Activated CD8-positive, alpha-beta T cell treated with anti-CD3 and anti-CD28 coated beads for 36 hours (primary cell): ENCODE measurements around the gene TTC24. TPM values are rescaled to one million over a fixed set of nuclear protein-coding genes. Genes with fewer than 3 reads are reported as not detected.

Source experiments
- ATAC-seq: fragments of 200-7000 bp; cut with Tn5 transposase; one replicate; pipeline ENCODE4 v1.10.0; 2021; ENCODE audit warnings: mild to moderate bottlenecking, moderate library complexity
- CTCF ChIA-PET: fragments of 350-600 bp; sonication (Branson Sonifier 250); formaldehyde crosslinking; loops from one replicate; lab custom pipeline; 2021; ENCODE audit warnings: antibody characterized with exemption; lab: Charles Lee
- POLR2A ChIA-PET: fragments of 350-600 bp; sonication (Branson Sonifier 250); formaldehyde crosslinking; loops from one replicate; lab custom pipeline; 2021; ENCODE audit warnings: antibody characterized with exemption; lab: Charles Lee
- DNase-seq: peaks from one replicate; pipeline ENCODE4 v3.0.0-alpha.2; 2020
- H3K27ac Mint-ChIP-seq: one replicate; pipeline ENCODE4 v1.8.0; 2021; ENCODE audit warnings: mild to moderate bottlenecking, mixed read lengths
- H3K27me3 Mint-ChIP-seq: one replicate; pipeline ENCODE4 v1.8.0; 2021; ENCODE audit warnings: mixed read lengths
- H3K36me3 Mint-ChIP-seq: one replicate; pipeline ENCODE4 v1.8.0; 2021; ENCODE audit warnings: low read depth, mixed read lengths
- H3K4me1 Mint-ChIP-seq: one replicate; pipeline ENCODE4 v1.8.0; 2021; ENCODE audit warnings: low read depth, mixed read lengths
- H3K4me3 Mint-ChIP-seq: one replicate; pipeline ENCODE4 v1.8.0; 2021; ENCODE audit warnings: mild to moderate bottlenecking, moderate library complexity, mixed read lengths
- H3K9me3 Mint-ChIP-seq: one replicate; pipeline ENCODE4 v1.8.0; 2021; ENCODE audit warnings: mixed read lengths
- intact Hi-C: fragments of 100-400 bp; cut with micrococcal nuclease; formaldehyde crosslinking; loops from one replicate; pipeline ENCODE4 v1.10.0; 2022
- total RNA-seq, 2 experiments: library from RNA; stranded (reverse); gene quantifications; one replicate each; pipeline ENCODE4 v1.2.3, GENCODE V29; 2021
- TF ChIP-seq, protein P1 (sequence below): fragments of 200-600 bp; IDR thresholded peaks from one replicate; pipeline ENCODE4 v1.8.0; 2022; ENCODE audit warnings: antibody characterized with exemption, mild to moderate bottlenecking

TTC24 gene
- total RNA-seq, 2 experiments from 2014 or later, result 19.8 to 20.2 TPM

DNA sequence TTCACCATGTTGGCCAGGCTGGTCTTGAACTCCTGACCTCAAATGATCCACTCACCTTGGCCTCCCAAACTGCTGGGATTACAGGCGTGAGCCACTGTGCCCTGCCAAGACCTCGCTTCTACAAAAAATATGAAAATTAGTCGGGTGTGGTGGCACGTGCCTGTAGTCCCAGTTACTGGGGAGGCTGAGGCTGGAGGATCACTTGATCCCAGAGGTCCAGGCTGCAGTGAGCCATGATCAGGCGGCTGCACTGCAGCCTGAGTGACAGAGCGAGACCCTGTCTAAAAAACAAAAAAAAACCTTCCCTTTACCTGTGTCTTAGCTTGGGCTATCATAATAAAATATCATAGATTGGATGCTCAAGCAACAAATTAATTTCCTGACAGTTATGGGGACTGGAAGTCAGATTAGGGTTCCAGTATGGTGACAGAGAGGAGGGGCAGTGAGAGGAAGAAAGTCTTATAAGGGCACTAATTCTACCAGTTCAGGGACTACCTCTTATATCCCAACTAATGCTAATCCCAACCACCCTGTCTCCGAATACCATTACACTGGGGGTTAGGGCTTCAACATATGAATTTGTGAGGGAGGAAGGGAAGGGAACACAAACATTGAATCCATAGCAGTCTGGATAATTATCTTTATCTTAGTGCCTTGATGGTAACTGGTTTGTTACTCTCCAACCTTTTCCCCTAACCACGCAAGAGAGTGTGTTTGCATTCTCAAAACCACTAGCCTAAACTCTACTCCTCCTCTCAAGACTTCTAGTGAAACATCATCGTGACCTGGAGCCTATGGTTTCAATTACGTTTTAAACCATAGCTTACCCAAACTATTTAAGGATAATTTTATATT is 11.0 kb downstream of the TTC24 start:
- POLR2A ChIA-PET, result interaction anchor here (0.6 to 5.2 kb wide), 16 partner anchors 10 to 152 kb away, joined by 3 to 66 read pairs (median 4); partner anchors contain the start of genes GPATCH4, MEF2D and TTC24

DNA sequence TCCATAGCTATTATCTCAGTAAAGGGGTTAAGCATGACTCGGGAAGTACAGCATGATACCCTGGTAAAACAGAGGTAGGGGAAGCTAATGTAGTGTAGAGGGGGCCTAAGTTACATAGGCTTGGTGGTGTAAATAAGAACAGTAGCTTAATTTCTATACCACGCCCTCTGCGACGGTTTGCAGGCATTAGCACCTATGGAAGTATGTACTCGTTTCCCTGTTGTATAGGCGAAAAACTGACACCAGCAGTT is 11.6 kb downstream of the TTC24 start:
- H3K27ac Mint-ChIP-seq, result peak overlapping the region; percentile 87
- H3K36me3 Mint-ChIP-seq, result peaks cover 26% of the 10 kb centered on the region
- H3K9me3 Mint-ChIP-seq, result no peaks in the 10 kb centered on the region
- ChIA-PET POLR2A (interaction anchor here (0.8 to 5.2 kb wide), 18 partner anchors 9 to 141 kb away, joined by 3 to 66 read pairs (median 5); partner anchors contain the start of genes GPATCH4, MEF2D and TTC24), CTCF (interaction anchor here (1.0 to 5.8 kb wide), 11 partner anchors 8 to 110 kb away, joined by 3 to 24 read pairs (median 6); partner anchors contain the start of genes GPATCH4 and MEF2D)
- TF ChIP-seq, protein P1, sequence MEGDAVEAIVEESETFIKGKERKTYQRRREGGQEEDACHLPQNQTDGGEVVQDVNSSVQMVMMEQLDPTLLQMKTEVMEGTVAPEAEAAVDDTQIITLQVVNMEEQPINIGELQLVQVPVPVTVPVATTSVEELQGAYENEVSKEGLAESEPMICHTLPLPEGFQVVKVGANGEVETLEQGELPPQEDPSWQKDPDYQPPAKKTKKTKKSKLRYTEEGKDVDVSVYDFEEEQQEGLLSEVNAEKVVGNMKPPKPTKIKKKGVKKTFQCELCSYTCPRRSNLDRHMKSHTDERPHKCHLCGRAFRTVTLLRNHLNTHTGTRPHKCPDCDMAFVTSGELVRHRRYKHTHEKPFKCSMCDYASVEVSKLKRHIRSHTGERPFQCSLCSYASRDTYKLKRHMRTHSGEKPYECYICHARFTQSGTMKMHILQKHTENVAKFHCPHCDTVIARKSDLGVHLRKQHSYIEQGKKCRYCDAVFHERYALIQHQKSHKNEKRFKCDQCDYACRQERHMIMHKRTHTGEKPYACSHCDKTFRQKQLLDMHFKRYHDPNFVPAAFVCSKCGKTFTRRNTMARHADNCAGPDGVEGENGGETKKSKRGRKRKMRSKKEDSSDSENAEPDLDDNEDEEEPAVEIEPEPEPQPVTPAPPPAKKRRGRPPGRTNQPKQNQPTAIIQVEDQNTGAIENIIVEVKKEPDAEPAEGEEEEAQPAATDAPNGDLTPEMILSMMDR, result no peak
- H3K27me3 Mint-ChIP-seq, result no peaks in the 10 kb centered on the region
- peaks cover 30% of the 10 kb centered on the region for H3K4me1 Mint-ChIP-seq
- ATAC-seq (peak; percentile 41), DNase-seq (peak; percentile 37)
- intact Hi-C loops, result no loop called here
- H3K4me3 Mint-ChIP-seq, result peak overlapping the region; percentile 77

More for the DNA sequence above, 11.0 kb downstream of the TTC24 start:
- Mint-ChIP-seq H3K4me1 (peaks cover 30% of the 10 kb centered on the region), H3K36me3 (peaks cover 29% of the 10 kb centered on the region), H3K9me3 (no peaks in the 10 kb centered on the region), H3K27me3 (no peaks in the 10 kb centered on the region), H3K4me3 (peak overlapping the region; percentile 77), H3K27ac (peak overlapping the region; percentile 87)
- CTCF ChIA-PET, result interaction anchor here (1.0 to 5.8 kb wide), 11 partner anchors 8 to 110 kb away, joined by 3 to 24 read pairs (median 6); partner anchors contain the start of genes GPATCH4 and MEF2D
- peak; percentile 6 for ATAC-seq
- intact Hi-C loops, result no loop called here
- no peak for DNase-seq
- TF ChIP-seq, protein P1, result no peak

DNA sequence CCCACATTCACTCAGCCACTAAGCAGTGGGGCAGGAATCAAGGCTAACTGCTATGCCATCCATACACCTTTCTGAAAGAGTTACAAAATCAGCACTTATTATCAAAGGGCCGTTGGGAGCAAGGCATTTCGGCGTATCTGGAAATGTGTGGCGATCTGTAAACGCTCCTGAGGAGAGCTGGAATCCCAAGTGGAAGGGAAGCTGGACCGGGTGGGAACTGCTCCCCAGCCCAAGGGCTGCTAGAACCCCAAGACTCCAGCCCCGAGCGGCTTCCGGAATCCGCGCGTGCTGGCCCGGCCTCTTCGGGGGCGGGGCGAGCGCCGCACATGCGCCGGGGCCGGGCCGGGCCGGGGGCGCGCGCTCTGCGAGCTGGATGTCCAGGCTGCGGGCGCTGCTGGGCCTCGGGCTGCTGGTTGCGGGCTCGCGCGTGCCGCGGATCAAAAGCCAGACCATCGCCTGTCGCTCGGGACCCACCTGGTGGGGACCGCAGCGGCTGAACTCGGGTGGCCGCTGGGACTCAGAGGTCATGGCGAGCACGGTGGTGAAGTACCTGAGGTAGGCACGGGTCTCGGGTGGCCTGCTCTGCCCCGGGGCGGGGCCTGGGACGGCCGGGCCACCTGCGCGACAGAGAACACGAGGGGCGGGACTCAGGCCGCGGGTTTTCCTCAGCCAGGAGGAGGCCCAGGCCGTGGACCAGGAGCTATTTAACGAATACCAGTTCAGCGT is 12.1 kb downstream of the TTC24 start, which contains the start of gene NAXE:
NAXE (plus strand) TSS at position 345 of the 726 bp plus-strand sequence; CDS start at position 374, 29 bp downstream.
- intact Hi-C loops, result no loop called here
- ChIA-PET CTCF (interaction anchor here (0.8 to 5.8 kb wide), 16 partner anchors 9 to 146 kb away, joined by 3 to 24 read pairs (median 4); partner anchors contain the start of genes GPATCH4 and MEF2D), POLR2A (interaction anchor here (0.6 to 5.2 kb wide), 24 partner anchors 9 to 450 kb away, joined by 3 to 66 read pairs (median 4); partner anchors contain the start of genes GPATCH4, MEF2D and TTC24)
- TF ChIP-seq, protein P1, result no peak
- peak within 1 kb of the TSS; percentile 77 for H3K4me3 Mint-ChIP-seq
- ATAC-seq (peak; percentile 92), DNase-seq (peak; percentile 73)
- no peaks in the 10 kb centered on the region for H3K9me3 Mint-ChIP-seq
- H3K36me3 Mint-ChIP-seq, result peaks cover 27% of the 10 kb centered on the region
- H3K27ac Mint-ChIP-seq, result peak within 1 kb of the TSS; percentile 87
- H3K27me3 Mint-ChIP-seq, result no peaks in the 10 kb centered on the region
- H3K4me1 Mint-ChIP-seq, result peaks cover 30% of the 10 kb centered on the region

DNA sequence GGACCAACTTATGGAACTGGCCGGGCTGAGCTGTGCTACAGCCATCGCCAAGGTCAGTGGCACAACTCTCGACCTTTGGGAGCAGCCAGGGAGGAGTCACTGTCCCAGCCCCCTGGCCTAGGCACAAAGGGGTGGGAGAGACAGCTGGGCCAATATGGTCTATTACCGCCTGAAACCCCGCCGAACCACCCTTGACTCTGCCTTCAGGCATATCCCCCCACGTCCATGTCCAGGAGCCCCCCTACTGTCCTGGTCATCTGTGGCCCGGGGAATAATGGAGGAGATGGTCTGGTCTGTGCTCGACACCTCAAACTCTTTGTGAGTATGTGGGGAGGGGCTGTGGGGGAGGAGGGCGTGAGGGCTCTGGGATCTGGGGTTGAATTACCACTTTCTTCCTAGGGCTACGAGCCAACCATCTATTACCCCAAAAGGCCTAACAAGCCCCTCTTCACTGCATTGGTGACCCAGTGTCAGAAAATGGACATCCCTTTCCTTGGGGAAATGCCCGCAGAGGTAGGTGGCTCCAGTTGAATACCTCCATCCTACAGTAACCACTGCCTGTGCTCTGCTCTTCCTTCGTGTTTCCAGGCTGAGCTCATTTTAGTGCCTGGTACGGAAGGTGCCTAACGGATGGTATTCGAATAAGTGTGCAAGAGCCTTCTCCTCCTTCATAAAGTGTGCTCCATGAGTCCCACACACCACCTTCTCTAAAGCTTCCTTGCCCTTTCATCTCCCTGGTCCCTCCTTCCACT is 12.8 kb downstream of the TTC24 start:
- Mint-ChIP-seq H3K27me3 (no peaks in the 10 kb centered on the region), H3K27ac (peak overlapping the region; percentile 81), H3K36me3 (peaks cover 30% of the 10 kb centered on the region), H3K4me3 (peak overlapping the region; percentile 77), H3K4me1 (peaks cover 30% of the 10 kb centered on the region), H3K9me3 (no peaks in the 10 kb centered on the region)
- DNase-seq (peak; percentile 11), ATAC-seq (no peak)
- CTCF ChIA-PET, result interaction anchor here (0.8 to 5.8 kb wide), 15 partner anchors 8 to 146 kb away, joined by 3 to 24 read pairs (median 4); partner anchors contain the start of genes GPATCH4 and MEF2D
- intact Hi-C loops, result no loop called here
- POLR2A ChIA-PET, result interaction anchor here (1.0 to 5.2 kb wide), 19 partner anchors 8 to 221 kb away, joined by 3 to 66 read pairs (median 6); partner anchors contain the start of genes GPATCH4, MEF2D and TTC24
- TF ChIP-seq, protein P1, result no peak
